GM21786 (cell line): Measurements from ENCODE around the gene SH3PXD2A.

Source experiments
- ATAC-seq: cut with Tn5 transposase; IDR thresholded peaks from one replicate; pipeline ENCODE4 v1.9.1; 2021; ENCODE audit not compliant: unreplicated experiment

SH3PXD2A gene

DNA sequence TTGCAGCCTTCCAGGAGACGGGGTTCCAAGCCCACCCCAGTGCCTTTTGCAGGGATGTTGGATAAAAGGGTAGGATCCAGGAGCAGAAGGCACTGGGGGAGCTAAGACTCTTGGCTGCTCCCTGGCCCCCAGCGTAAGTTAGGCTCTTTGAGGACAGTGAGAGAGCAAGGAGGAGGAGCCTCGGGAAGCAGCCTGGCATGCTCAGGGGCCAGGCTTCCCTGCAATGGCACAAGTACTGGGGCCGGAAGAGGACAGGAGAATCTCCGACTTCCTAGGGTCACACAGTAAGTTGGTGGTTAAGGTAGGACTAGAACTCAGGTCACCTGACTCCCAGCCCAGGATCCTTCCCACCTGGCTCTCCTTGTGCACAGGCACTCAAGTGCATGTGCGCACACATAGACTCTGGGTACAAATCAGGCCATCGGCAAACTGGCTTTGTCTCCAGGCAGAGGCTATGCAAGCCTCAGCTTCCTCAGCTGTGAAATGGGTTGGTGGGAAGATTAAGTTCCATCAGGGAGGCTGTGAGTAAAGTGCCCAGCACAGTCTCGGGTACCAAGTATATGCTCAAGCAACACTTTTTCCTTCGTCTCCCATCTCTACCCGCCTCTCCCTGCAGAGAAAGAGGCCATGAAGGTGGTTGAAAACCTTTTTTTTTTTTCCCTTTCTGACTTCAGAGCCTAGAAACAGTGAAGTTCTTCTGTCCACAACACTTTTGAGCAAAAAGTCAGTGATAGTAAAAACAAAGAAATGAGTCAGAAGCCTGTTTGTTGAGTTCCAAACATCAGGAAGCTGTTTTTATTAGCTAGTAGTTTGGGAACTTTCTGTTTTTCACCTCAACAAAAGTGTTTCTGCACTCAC, 282.8 kb downstream of the SH3PXD2A start:
- no peak for ATAC-seq

DNA sequence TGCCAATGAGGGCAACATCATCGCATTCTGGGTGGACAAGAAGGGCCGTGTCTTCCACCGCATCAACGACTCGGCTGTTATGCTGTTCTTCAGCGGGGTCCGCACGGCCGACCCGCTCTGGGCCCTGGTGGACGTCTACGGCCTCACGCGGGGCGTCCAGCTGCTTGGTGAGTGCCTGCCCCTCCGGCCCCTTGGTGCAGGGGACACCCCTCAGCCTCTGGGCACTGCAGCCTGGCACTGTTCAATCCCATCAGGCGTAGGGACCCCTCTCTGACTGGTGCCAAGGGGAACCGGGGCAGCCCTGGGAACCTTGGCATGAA, 283.8 kb downstream of the SH3PXD2A start:
- ATAC-seq = no peak

DNA sequence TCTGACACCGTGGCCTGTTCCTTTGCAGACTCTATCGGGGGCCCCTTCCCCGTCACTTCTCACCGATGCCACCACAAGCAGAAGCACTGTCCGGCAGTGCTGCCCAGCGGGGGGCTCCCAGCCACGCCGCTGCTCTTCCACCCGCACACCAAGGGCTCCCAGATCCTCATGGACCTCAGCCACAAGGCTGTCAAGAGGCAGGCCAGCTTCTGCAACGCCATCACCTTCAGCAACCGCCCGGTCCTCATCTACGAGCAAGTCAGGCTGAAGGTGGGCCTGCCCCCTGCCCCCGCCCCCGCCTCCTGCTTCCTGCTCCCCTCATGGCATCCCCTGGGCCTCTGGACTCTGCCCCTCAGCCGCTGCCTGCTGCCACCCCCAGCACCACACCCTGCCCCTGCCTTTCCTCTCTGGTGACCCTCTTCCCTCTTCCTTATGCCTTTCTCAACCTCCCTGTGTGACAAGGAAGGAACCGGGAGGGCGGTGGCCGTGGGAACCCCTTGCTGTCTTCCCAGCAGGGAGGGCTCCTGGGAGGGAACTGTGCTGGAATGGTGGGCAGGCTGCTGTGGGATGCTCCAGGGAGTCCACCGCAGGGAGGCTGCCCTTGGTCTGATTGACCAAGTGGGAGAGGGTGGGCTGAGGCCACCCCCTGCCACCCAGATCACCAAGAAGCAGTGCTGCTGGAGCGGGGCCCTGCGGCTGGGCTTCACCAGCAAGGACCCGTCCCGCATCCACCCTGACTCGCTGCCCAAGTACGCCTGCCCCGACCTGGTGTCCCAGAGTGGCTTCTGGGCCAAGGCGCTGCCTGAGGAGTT, 284.3 kb downstream of the SH3PXD2A start:
- ATAC-seq = no peak

DNA sequence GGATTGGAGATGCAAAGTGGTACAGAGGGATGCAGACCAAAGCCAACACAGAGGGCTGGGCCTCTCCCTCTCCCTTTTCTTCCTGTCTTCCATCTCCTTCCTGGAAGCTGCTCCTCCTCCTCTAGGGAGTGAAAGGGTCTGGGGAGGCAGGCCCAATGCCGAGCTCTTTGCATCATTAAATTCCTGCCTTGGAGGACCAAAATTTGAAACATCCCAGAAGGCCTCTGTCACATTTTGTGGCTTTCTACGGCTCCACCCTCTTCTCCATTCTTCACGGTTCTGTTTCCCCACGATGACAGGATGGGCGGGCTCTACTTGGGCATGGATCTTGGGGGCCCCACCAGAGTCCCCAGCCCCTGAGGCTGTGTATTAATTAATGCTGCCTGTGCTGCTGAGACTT, 285.5 kb downstream of the SH3PXD2A start:
- ATAC-seq = no peak

DNA sequence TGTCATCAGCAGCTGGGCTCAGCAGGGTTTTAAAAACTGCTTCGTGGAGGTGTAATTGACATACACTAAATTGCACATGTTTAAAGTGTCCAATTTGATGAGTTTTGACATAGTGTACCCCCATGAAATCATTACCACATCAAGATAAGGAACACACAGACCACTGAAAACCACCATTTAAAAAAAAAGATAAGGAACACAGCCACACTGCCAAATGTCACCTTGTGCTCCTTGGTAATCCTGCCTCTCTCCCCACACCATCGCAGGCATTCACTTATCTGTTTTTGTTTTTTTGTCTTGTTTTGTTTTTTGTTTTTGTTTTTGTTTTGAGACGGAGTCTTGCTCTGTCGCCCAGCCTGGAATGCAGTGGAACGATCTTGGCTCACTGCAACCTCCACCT, 286.9 kb downstream of the SH3PXD2A start:
- no peak for ATAC-seq

DNA sequence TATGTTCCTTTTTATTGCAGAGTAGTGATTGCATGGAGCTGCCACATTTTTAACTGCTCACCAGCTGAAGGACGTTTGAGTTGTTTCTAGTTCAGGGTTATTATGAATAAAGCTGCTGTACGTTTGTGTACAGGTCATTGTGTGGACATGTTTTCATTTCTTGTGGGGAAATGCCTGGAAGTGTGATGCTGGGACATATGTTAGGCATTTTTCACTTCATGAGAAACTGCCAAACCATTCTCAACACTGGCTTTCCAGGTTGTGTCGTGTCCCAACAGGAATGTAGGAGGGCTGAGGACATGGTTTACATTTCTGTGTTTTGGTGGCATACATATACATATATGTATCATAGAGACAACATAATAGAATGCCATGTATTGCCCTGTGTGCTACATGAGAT, 288.8 kb downstream of the SH3PXD2A start:
- ATAC-seq = no peak

DNA sequence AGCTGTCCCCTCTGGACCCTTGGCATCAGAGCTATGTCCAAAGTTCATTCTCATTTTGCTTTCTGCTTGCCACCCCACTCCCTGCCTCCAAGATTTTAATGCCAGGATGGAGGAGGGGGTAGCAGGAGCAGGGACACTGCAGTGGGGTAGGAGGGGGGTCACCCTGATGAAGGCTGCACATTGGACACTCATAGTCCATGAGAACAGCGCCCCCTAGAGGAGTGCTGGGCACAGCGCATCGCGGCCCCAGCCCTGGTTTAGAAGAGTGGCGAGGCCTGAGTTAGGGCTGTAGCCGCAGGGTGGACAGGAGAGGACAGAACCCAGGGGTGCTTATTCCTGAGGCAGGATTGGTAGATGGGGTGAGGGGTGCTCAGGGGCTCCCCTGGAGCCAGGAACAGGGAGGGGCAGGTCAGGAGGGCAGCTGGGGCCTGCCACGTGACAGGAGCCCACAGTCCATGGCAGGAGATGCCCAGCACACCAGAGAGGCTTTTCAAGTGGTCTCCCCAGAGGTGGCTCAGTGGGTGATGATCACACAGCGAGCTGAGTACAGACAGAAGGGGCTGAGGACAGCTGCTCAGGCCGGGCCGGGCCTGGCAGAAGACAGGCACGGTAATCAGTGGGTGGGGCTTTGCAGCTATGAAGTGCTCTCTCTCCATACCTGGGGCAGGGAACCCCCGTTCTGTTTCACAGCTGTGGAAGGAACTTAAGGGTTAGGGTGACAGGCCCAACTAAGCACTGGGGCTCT, 290.4 kb downstream of the SH3PXD2A start:
- no peak for ATAC-seq

DNA sequence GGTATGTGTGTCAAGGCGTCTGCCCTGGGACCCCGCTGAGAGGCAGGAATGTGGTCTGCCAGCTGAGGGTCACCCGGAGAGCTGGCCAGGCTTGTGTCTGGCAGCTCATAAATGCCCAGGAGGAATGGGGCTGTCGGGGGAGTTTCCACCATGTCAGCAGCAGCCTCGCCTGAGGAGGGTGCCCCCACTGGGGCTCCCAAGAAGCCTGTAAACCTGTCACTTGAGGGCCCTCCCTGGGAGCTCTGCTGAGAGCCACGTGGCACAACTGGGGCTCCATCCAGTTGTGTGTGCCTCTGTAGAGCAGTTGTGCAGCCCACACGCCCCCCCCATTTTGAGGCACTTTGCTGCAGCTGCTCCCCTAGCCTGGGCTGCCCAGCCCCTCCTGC, 291.3 kb downstream of the SH3PXD2A start:
- ATAC-seq = no peak

DNA sequence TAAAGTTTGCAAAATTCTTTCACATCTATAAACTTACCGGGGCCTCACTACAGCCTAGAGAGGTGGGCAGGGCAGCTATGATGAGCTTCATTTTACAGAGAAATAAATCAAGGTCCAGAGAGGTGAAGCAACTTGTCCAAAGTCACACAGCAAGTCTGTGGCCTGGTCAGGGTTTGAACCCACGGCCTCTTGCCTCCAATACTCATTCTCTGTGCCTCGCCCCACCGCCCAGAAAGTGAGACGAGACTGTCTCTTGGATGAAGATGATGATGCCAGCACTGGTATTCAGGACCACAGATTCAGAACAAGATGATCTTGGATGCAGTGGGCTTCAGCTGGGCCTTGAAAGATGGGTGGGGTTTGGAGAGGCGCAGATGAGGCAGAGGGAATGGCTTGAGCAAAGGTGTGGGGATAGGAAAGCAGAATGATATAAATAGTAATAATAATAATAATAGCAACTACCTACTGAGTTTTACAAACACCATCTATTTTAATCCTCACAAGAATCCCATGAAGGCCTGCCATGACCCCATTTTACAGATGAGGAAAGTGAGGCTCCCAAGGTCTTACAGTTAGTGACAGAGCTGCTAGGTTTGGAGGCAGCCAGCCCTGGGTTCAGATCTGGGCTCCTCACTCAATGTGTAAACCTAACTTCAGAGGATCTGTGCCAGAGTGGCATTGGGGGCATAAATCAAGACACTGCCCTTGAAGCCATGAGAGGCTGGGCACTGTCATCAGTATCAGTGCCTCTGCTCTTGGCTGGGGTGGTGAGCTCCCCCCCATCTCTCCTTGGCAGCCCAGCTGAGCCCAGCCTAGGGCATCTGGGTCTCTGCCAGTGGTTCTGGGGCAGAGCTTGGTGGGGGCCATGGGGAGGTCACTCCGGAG, 291.9 kb downstream of the SH3PXD2A start:
- no peak for ATAC-seq

DNA sequence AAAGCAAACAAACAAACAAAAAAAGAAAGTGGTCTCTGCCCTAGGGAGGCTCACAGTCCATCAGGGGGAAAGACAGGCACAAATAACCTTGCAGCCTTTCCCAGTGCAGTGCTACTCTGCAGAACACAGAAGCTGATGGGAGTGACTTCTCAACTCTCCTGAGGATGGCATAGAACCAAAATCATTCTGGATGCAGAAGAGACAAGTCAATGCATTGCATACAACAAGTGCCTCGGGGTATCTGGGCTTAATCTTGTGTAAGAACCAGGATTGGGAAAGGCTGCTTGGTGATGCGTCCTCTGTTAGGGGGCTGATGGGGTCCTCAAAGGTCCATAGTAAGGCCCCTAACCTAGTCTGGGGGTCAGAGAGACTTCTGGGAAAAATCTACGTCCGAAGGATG, 293.0 kb downstream of the SH3PXD2A start:
- no peak for ATAC-seq

DNA sequence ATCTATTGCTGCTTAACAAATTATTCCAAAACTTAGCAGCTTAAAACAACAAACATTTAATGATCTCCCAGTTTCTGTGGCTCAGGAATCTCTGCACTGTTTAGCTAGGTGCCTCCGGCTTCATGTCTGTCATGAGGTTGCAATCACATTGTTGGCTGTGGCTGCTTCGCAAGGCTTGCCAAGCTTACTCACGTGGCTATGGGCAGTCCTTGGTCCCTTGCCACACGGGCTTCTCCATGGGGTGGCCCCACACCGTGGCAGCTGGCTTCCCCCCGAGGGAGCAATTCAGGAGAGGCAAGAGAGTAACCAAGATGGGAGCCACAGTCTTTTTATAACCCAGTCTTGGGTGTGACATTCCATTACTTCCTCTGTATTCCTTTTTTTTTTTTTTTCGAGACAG, 294.5 kb downstream of the SH3PXD2A start:
- ATAC-seq = no peak

DNA sequence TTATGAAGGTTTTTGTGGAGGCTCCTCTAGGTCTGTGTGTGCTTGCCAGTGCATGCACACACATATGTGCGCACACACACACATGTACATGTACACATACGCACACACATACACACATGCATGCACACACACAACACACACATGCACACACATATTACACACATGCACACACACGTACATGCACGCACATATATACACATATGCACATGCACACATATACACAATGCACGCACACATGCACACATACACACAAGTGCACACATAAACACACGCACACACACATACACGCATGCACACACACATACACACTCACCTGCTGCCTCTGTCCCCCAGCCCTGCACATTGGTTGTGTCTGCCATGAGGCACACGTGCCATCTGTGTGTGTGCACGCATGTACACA, 295.6 kb downstream of the SH3PXD2A start:
- ATAC-seq = no peak

DNA sequence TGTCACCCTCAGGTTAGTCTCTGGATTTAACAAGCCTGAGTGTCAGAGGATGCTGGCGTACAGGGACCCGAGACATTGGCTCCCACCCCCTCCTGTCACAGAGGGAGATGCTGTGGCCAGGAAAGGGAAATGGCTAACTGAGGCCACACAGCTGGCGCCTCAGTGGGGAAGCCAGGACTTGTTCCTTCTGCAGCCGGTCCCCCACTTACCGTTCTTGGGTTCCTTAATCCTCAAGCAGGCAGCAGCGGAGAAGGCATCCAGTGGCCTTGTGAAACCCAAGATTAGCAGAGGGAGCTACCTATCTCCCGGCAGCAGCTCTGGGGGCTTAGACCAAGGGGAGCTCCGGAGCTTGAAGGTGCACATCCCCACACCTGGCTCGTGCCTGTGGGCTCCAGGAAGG, 296.5 kb downstream of the SH3PXD2A start:
- ATAC-seq = no peak

DNA sequence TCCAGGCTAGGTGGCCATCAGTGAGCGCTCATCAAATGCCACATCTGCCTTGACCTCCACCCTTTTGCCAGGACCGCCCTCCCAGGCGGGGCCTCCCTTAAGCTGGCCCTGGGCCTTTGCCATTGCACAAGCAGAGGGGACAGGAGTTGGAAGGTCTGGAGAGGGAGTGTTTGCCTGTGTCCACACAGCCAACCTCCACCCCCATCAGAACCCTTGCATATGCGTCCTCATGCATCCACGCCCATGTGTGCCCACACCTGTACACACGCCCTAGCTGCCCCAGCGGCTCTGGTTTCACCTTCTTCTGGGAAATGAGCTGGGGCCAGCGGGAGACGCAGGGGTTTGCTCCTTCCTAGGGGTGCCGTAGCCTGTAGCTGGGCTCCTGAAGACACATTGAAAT, 297.9 kb downstream of the SH3PXD2A start:
- no peak for ATAC-seq

DNA sequence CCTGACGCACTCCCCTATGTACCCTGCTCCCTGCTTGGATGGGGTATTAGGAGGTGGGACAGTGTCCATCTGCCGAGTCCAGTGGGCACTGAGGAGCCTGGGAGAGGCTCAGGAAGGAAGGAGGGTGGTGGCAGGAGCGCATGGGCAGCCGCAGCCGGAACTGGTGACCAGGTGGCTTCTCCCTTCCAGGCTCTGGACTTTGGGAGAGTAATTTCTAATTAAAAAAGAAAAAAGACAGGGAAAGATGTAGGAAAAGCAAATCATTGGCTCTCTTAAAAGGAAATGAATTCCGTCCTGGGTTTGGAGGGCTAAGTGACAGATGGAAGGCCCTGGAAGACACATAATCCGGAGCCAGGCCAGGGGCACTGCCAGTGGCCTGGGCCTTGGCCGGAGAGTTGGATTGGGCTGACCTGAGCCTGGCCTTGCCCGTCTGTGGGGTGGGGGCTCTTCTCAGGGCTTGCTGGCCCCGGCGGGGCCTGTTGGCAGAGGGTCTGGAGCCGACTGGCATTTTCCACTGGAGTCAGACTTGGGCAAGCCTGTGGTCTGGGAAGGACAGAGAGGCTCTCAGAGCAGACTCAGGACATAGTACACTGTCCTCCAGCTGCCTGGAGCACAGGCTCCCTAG, 298.9 kb downstream of the SH3PXD2A start:
- ATAC-seq = no peak

DNA sequence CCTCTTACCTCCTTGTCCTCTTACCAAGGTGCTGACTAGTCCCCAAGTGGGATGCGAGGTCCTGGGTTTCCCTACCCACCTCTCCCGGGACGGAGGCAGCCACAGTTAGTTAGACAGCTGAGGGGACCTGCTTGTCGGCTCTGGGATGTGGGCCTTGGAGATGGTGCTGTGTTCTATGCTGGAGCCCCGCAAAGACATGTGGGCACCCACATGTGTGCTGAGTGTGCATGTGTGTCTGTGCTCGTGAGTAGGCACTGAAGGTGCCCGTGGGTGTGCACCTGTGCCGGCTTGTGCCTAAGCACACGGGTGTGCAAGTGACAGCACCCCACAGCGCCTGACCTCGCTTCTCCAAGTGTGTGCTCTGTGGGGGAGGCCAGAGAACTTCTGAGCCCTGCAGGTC, 299.7 kb downstream of the SH3PXD2A start:
- no peak for ATAC-seq

DNA sequence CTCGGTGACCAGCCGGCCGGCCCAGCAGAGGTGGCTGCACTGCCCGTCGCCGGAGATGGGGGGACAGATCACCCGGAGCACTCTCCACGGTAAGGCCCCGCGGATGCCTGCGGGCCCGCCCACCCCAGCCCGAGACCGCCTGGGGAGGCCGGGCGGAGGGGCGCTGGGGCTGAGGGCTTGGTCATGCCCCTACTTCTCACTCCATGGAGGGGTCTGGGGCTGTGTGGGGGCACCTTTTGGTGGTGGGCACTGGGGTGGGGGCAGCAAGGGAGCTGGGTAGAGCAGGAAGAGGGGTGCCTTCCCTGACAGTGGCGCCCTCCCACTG, 300.1 kb downstream of the SH3PXD2A start:
- ATAC-seq = no peak

DNA sequence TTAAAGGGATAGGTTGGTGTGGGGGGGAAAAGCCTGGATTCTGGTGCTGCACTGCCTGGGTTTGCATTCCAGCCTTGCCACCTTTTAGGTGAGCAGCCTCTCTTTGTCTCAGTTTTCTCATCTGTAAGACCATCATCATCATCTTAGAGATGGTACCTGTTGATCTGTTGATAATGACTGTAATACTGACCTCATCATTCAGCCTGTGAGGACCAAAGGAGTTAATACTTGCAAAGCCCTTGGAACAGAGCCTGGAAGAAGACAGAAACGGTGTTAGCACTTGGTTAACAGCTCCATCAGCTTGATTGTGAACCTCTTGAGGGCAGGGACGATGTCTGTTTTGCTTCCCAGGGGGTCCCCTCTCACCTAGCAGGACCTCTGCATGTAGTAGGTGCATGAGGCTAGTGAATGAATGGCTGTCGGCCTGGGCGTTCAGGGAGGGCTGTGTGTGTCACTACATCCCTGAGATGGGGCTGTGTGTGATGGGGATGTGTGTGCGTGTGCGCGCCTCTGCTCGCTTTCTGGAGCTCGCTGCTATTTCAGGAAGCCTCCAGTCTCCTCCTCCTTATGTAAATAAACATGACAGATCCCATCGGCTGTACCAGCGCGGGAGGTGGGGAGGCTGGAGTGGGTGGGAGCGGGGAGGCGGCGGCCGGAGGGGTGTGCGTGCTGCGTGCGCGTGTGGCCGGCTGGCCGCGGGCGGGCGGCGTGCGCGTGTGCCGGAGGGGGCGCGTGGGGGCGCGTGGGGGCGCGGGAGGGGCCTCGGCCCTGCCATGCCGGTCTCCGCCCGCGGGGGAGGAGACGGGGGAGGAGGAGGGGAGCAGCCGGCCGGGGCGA, 300.7 kb downstream of the SH3PXD2A start:
- no peak for ATAC-seq

DNA sequence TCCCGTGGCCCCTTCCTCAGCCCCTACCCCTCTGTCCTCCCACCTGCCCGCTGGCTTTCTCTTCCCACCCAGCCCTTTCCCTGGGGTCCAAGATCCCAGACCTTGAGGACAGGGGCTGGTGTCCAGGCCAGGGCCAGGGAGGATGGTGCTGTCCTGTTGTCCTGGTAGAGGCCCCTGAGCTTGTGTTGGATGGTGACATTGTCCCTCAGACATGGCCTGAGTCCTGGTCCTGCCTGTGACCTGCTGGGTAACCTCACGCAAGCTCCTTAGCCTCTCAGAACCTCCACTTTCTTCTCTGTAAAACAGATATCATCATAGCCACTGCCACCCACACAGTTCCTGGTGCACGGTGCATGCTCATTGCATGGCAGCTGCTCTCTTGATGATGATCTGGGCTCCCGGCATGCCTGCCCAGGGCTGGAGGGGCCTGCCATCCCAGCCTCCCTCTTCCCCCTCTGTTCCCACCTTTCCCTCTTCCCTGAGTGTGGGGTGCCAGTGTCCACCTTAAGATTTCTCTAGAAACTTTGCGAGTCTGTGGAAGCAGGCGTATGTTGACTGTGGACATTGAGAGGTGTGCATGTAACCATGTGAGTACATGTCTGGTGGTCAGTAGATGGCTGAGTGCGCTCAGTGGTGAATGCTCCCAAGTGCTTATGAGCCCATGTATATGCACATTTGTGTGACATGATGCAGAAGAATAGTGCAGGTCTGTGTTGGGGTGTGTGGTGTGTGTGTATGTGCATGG, 301.5 kb downstream of the SH3PXD2A start:
- no peak for ATAC-seq
